Measurements from ENCODE around the gene PBX1.

The PBX1 gene

DNA sequence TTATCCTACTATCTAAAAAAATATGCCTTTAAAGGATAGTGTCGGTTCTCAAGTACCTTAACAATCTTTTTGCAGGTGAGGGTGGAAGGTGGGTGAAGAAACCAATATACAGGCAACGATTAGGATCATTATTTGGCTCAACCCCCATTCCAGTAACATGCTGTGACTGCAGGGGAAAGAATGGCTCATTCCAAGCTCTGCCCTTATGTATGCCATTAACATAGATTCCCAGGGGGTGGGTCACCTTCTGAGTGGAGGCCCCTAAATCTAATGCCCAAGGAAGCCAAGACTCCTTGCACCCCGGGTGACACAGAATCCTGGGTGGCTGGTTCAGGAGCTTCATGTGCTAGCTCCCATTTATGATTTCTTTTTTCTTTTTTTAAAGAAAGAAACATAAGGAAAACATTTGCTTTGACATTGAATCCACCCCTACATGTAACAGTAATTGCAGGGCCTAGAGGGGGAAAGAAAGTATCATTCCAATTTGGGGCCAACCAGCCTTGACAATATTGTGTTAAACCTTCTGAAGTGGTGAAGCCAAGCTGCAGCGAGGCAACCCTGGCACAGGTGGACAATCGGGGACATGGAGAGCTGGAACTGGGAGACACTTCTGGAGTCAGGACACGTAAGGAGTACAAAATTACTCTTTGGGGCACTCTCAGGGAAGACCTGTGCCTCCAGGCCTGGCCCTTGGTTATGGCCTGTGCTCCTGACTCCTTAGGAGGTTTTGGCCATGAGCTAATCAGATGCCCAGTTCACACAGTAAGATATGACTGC is 200.3 kb downstream of the PBX1 start:
- no peak for DNase-seq (ENCODE audit: low read depth)

DNA sequence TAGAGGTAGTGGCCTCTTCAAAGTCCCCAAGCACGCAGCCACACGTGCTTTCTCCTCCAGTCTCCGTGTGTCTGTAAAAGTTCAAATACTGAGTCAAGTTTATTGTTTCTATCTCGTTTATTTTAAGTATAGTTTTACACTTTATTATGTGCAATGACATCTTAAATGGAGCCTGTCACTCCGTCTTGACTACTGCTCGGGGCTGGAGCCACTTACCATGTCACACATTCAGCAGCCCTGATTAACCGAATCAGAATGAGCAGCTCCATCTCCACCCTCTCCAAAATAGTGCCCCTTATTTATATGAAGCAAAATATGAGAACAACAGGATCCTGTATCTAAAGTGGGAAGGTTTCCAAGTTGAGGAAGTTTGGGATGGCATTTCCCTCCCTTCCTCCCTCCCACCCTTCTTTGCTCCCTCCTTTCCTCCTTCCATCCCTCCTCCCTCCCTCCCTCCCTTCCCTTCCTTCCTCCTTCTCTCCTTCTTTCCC is 201.0 kb downstream of the PBX1 start:
- DNase-seq (ENCODE audit: low read depth), result no peak

DNA sequence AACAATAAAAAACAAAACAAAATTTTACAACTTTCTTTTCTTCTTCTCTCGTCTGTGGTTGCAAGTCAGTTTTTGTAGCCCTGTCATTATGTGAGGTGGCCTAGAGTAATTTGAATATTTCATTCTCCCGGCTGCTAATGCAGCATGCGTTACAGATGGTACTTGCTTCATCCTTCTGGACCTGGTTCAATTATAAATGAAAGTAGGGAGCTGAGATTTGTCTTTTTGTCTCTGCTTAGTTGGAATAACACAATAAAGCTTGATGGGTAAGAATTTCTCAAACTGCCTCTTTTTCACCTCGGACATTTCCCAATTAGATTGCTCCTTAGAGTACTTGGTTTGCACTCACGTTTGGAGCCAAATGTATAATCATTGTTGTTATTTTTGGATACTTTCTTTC is 201.6 kb downstream of the PBX1 start:
- DNase-seq (ENCODE audit: low read depth), result no peak

DNA sequence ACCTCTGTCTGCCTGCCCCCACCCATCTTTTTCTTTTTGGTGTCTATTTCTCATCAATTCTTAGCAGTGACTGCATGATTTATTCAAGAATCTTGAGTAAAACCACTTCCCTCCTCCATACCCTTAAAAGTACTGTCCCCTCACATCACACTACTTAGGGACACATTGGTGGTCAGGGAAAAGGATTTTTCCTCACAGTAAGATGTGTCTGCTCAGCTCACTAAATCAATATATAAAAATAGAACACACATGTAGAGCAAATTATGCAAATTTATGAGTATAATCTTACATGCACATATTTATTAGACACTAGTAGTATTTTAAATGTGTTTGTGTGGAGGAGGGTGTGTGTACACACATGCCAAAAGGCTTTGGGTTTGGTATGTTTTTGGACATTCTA is 202.0 kb downstream of the PBX1 start:
- no peak for DNase-seq (ENCODE audit: low read depth)

DNA sequence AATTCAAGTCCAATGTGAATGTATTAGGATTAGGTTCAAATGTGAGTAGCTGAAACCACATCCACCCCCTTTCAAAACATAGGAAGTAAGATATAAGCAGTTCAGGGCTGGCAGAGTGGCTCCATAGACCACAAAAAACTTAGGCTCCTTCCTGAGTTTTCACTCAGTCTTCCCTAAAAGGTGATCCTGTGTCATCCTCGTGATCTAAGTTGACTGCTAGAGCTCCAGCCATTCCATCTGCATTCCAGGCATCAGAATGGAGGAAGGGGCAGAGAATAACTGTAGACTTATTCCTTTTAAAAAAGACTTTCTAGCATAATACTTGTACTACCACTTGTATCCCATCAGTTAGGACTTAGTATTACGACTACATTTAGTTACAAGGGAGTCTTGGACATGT is 204.1 kb downstream of the PBX1 start:
- DNase-seq (ENCODE audit: low read depth), result no peak

DNA sequence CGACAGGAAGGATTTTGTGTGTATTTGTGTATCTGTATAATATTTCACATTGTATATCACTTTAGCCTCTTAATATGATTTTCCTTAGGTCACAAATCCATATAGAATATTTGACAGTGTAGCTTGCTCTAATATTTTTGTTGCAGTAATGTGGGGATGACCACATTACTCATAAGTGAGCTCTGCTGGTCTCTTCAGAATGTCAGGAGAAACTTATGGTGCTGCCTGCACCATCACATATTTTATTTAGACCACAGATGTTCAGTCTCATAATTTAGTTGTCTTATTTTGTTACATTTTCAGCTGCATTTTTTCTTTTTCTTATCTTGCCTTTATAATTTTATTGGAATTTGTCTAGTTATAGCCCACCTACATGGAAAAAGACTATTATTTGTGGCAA is 205.3 kb downstream of the PBX1 start:
- no peak for DNase-seq (ENCODE audit: low read depth)

DNA sequence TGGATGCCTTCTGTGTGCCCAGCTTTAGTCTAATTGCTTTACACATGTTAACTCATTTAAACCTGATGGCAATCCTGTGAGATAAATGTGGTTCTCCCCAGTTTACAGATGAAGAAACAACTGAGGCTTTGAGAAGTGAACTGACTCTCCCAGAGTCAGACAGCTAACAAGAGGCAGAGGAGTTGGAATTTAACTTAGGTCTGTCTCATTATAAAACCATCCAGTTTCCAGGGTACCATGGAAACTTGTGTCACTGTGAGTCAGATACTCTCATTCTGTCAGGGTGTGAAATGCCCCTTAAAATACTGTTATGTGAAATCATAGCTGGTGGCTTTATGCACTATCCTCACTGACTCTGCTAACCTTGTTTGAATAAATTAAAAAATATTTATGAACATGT is 206.6 kb downstream of the PBX1 start:
- no peak for DNase-seq (ENCODE audit: low read depth)

DNA sequence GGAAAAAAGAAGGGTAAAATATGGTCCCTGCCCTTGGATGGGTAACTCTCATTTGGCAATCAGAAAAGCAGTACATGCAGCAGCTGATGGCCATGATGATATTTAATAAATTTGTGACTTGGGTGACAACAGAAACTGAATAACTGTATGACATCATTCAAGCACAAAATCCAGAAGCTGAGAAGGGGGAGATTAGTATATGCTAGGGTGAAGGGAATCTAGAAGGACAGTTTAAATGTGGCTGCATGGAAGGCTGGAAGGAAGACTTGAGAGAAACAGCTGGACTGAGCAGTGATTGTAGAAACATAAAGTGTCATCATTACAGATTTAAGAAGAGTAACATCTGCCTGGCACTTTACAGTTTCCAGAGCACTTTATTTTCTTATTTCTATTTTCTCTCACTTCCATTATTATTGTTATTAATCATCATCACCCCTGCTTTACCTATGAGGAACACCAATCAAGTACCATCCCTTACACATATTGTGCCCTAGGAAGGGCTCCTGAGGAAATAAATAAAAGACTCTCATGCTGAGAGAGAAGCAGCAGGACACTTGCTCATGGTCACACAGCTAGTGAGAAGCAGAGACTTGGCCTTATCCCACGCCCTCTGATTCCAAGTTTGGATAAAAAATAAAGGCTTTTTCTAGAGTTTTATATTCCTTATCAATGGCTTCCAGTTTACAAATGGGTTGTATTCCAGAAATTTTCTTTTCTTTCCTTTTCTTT is 207.2 kb downstream of the PBX1 start:
- no peak for DNase-seq (ENCODE audit: low read depth)

DNA sequence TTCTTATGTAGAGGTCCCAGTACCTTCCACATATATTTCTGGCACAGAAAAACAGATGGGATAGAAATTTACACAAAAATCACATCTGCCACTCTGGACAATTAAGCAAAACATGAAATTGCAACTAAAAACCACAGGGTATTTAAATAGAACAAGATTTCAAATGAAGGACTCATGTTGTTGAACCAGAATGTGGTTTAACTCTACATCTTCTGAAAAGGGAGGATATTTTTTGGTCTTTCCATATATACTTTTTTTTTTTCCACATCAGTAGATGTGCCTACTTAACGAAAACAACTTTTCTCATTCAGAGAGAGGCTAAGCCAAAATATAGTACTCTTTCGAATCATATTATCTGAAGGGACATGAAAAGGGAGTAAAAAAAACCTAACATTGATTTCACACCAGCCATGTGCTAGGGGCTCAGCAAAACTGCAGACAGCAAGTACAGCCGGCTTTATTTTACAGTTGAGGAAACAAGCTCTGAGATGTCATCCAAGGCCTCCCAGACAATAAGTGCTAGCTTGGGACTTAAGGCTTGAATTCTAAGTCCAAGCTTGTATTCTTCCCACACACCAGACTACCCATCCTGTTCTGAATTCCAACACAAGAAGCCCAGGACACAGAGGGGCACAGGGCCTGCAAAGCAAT is 208.9 kb downstream of the PBX1 start:
- DNase-seq (ENCODE audit: low read depth), result no peak

DNA sequence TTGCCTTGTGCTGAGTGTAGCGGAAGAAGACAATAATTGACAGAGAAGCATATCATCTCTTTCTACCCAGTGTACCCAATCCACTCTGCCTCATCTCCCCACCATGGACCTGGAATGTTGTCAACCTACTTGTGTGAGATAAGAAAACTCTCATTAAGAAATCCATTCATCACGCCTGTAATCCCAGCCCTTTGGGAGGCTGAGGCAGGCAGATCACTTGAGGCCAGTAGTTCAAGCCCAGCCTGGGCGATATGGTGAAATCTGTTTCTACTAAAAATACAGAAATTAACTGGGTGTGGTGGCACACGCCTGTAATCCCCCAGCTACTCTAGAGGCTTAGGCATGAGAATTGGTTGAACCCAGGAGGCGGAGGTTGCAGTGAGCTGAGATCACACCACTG is 209.6 kb downstream of the PBX1 start:
- no peak for DNase-seq (ENCODE audit: low read depth)

DNA sequence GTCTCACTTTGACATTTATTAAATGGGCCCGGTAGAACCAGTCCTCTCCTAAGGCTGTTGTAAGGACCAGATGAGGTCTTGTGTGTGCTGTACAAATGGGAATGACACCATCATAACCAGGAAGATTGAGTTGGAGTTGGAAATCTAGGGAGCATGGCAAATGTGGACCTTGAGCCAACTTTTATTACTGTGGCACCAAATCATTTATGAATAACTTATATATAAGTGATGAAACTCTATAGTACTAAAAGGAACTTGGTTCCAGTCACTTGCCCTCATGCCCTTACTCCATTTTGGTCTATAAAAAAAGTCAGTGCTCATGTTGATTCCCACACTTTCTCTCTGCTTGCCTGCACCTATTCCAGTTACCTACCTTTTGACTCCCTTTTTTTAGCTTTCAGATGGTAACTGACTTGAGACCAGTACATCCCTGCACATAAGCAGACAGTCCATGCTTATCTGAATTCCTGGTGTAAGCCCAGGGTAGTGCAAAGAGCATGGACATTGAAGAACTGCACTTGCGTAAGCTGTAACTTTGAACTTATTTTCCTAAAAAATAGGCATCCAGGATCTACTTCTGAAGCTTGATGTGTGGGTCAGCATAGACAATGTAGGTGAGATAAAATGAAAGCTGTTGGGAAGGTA is 210.6 kb downstream of the PBX1 start:
- DNase-seq (ENCODE audit: low read depth), result no peak

DNA sequence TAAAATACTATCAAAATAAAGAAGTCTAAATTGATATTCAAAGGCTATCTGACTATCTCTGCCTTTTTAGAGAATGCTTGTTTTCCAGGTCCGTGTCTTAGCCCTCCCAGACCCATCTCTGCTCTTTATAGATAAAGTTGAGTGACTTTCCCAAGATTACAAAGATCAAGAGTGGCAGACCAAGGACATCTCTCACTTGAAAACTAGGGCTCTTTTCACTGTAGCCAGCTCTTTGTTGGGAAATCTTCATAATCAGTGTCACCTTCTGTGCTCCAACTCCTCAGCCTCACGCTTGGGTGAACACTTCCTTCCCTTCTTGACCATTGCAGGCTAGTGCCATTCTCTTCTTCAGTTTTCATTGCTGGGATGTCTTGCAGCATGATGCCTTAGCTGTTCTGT is 211.1 kb downstream of the PBX1 start:
- no peak for DNase-seq (ENCODE audit: low read depth)

DNA sequence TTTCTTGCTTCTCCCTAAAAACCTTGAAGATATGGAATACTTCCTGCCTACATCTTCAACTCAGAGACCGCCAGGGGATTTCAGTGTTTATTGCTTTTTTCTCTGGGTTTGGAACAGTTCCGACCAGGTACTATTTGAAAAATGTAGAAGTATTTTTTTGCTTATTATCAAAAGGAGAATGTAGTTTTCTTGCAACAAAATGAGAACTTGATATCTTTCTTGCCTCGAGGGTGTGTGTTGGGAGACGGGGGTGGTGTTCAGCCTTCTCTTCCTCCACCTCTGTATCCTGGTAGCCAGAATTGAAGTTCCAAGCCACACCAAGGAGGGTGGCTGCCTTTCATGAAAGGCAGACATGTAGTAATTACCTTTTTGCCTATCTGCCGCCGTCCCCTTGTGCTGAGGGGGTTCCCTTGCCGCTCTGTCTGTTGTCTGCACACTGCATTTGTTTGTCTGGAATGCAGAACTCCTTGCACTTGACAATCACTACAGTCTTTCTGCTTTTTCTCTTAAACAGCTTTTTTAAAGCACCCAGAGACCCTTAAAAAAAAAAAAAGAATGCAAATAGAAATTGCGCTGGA is 212.1 kb downstream of the PBX1 start:
- DNase-seq (ENCODE audit: low read depth), result no peak

DNA sequence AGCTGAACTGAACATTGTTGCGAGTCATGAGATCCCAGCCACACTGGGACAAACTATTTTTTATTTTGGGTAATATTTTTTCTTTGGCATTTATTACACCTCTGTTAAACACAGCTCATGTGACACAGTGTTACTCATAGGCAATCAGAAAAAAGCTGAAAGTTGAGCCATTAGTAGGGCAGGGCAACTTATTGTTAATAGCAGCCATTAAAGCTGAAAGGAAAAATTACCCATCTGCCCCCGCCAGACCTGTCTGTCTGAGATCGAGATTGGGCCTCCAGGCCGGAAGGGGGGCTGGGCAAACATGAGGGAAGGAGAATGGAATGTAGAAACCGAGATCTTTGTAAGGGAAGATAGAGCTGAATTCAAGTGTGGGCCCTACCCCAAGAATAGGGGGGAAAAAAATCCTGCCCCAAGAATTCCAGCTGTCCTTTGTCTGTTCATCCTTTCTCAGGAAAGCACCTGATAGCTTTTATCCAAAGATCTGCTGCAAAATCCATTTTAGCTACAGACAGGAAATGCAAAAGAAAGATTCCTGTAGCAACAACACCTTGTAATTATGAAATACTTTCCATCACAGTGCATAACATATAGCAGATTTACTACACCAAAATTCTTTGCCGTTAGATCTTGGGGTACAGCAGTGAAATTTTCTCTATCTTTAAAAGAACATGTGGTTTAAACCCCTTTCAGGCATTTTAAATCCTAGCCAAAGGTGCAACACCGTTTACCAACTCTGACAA is 212.8 kb downstream of the PBX1 start:
- no peak for DNase-seq (ENCODE audit: low read depth)

DNA sequence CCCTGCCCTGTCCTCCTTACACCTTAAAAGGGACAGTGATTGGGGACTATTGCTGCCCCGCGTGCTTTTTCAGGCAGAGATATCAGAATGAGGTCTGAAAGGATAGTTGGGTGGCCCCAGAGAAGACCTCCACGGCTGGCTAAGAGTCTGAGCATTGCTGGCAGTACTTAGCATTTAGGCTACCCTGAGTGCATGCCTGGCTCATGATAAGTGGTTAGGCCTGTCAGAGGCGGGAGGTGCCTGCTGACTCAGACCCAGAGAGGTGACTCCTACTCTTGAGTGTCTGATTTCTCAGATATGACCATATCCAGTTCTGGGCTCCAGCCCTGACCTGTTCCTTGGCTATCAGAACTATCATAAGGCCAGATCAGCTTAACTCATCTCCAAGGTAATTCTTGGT is 213.7 kb downstream of the PBX1 start:
- no peak for DNase-seq (ENCODE audit: low read depth)

DNA sequence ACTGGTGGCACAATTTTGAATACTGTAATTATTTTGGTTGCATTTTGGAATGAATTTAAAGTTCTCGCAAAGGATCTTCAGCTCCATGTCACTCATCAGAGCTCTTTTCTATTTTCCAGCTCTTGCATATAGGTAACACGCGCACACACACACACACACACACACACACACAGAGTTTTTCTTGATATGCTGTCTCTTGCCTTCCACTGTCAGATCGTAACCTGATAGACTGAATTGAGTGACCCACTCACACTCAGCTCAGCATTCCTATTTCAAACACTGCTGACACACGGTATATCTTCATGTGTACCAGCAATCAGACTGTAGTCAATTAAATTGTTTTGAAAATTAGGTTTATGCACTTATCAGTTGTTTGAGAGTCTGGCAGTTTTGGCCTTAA is 214.1 kb downstream of the PBX1 start:
- no peak for DNase-seq (ENCODE audit: low read depth)

DNA sequence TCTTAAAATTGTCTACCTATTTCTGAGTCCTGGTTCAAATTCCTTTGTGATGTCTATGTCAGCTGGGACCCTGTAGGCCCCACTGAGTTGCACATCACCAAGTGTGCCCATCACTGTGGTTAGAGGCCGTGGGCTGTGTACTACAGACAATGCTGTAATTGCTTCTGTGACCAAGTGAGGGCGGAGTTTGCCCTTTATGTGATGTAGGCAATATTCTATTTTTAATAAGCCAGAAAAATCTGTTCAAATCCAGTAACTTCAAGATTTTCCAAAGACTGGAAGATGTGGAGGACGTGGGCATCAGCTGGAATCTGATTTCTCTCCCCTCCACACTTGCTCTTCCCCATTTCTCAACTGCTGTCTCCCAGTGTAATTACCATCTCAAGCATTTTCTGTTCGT is 215.4 kb downstream of the PBX1 start:
- no peak for DNase-seq (ENCODE audit: low read depth)

DNA sequence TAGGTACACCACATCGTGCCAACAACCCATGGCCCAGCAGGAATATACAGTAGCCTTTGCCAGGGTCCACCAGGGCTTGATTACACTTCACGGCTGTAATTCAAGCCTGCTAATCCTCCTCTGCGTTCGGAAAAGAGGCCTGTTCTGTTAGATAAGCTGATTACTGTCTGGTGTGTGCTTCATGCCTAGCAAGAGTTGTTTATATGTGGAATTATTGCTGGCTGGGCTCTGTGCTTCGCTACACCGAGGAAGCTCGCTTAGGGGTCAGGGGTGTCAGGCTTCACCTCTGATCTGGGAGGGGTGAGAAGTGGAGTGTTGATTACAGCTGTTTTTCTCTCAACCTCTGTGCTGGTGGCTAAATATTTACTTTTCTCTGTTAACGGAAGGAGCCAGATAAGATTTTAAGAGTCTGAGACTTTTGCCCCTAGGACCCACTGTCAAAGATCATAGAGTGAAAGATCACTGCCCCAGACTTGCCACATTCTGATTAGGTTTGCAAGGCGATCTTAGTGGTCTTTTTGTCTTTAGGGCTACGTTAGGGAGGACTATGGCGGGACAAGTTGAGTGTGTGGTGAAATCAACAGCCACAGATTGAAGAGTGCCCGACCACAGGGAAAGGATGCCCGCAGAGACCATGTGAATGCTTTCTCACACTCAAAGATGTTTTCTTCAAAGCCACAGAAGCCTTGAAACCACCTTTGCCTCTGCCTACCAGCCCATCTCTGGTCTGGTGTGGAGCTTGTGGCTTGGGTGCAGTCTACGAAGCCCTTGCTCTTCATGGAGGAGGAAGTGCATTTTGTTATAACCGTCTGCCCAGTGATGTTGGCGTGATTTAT is 216.1 kb downstream of the PBX1 start:
- no peak for DNase-seq (ENCODE audit: low read depth)

DNA sequence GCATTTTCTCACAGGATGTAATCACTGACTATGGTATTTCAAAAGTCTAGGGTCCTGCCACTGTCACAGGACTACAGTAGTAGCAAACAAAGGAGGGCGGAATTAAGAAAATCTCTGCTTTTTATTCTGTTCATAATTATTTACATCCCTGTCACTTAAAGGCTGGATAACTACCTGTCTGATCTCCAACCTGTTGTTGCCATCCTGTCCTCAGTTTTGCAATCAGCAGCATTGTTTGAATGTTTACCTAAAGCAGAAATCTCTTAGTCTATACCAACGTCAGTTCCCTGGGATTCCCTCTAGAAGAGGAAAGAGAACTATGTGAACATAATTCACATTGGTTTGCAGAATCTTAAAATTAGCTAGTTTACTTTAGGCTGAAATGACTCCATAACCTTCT is 218.5 kb downstream of the PBX1 start:
- DNase-seq (ENCODE audit: low read depth), result no peak

DNA sequence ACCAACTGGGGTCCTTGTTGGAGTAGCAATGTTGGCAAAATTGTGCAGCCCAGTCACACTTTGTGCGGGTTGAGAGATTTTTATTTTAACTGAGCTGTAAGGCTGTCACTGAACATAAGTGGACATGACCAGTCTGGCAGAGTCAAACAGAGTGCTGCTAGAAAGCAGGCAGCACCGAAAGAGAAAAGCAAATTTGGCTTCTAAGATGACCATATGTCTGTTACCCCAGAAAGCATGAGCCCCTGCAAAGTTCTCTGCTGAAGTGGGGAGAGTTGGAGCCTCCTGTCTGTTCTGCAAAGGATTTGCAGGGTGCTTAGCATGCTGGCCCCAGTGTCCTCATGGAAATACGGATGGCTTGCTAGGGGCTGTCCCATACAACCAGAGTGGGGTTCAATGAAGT is 220.4 kb downstream of the PBX1 start:
- DNase-seq (ENCODE audit: low read depth), result no peak
